ENCODE measurements around the gene HTR4.

HTR4 gene

DNA sequence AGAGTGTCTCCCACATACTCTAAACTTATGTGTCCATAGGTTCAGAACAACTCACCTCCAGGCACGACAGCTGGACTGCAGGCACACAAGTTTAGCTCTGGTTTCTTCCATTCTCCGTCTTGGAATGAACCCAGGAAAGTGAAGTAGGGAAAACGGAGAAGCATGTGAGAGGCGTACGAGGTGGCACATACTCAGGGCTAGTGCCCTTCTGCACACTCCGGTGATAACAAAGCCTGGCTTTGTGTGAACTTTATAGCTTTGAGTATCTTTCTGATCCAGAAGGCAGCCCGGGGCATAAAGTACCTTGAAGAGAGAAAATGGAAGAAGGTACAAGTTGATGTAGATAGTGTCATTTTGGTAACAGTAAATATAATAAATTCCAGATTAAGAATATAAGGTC is 11.1 kb upstream of the HTR4 start:
- in situ Hi-C loops (cut with MboI; ENCODE audit: low sequenced_read_pairs): no loop called here

DNA sequence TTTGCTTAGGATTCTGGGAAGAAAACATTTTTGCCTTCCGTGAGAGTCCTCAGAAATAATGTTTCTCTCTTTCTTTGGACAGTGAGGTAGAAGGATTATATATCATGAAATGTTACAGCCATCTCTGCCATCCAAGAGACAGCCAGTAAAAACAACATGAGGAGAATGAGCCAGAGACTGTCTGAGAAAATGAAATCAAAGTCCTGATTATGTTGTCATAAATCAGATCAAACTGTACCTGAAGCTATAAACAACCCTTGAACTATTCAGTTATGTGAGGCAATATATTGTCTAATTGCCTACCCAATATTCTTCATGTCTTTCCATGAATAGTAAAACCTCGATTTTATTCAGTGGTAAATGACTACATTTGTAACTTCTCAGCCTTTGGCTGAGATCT is 9.2 kb upstream of the HTR4 start:
- in situ Hi-C loops (cut with MboI; ENCODE audit: low sequenced_read_pairs): no loop called here

DNA sequence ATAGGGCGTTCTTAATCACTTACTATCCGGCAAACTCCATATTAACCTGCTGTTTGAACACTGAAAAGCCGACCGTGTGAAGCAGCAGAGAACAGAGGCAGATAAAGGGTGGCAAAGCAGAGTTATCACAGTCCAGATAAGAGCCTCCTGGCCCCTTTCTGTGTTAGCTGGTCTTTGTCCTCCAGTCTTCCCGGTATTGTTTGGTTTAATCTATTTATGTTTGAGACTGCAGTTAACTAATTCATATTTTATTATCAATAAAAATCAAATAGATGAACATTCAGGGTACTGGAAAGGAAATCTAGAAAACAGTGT is 6.0 kb upstream of the HTR4 start:
- in situ Hi-C loops (cut with MboI; ENCODE audit: low sequenced_read_pairs): no loop called here

DNA sequence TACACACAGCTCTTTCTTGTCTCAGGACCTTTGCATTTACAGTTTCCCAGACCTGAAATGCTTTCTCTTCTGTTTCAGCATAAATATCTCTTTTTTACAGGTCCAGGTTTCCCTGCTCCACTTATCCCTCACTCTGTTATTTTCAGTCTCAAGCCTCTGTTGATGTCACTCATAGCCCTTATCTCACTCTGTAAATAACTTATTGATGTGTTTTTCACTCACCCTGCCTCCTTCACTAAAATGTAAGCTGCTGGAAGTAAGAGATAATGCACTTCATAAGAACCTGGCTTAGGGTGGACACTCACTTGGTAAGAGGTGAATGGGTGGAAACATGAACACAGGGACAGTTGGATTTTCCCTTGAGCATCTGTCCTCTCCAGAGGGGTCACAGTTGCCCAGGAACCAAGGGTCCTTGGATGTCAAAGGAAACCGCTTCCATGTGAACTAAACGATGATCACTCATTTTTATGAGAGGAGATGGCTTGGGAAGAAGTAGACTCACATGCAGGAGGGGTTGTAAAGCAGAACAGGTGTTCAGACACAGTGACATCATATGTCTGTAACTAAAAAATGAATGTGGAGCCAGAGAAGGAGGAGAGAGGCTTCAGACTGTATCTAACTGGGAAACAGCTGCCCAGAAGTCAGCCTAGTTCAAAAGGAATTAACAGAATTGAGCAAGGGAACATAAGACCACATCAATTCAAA is 5.5 kb upstream of the HTR4 start:
- in situ Hi-C loops (cut with MboI; ENCODE audit: low sequenced_read_pairs): no loop called here

DNA sequence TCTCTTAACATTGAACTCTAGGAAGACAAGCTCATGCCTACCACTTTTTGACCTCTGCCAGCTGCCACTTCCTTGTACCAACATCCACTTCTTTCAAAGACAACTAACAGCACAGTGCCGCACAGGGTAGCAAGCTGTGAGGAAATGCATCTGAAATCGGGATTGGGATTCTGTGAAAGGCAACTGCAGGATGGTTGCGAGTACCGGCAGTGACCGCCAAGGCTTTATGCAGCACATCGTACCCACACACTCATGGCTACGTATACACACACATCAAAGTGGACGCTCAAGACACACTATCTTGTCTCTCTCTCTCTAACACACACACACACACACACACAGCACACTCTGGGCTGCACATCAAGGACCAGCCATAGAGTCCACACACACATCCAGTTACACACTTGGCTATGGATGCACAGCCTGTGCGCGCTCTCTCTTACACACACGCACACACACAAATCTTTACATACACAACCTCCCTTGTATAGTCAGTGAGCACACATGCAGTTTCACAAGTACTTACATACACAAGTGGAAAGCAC is 964 bp downstream of the HTR4 start:
- in situ Hi-C loops (cut with MboI; ENCODE audit: low sequenced_read_pairs): no loop called here

DNA sequence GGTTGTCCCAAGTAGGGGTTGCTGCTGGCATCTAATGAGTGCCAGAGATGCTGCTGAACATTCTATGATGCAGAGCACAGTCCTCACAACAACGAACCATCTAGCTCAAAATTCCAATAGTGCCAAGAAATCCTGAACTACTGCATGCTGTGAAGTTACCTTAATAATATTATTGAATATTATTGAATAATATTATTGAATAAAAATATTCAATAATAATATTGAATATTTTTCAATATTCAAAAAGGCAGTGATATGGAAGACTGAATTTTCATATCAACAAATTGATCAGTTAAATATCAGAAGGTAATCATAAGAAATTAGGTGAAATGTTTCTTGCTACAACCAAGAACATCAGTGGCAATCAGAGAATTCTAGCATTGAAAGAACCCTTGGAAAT is 2.8 kb downstream of the HTR4 start:
- in situ Hi-C loops (cut with MboI; ENCODE audit: low sequenced_read_pairs): no loop called here

DNA sequence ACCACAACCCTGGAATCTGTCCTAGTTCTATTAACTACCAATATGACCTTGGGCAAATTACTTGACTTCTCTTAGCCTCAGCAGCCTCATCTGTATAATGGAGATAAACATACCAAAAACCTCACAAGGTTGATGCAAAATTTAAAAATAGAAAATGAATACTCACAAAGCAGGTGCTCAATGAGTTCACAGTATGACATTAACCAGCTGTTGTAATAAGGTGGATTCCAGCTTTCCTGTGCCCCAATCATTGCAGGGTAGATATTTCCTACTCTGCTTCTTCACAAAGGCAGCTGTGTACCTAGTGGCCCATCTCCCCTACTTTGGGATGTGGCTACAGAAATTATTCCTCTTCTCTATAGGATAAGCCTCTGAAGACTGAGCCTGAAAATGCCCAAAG is 8.8 kb downstream of the HTR4 start:
- in situ Hi-C loops (cut with MboI; ENCODE audit: low sequenced_read_pairs): no loop called here

DNA sequence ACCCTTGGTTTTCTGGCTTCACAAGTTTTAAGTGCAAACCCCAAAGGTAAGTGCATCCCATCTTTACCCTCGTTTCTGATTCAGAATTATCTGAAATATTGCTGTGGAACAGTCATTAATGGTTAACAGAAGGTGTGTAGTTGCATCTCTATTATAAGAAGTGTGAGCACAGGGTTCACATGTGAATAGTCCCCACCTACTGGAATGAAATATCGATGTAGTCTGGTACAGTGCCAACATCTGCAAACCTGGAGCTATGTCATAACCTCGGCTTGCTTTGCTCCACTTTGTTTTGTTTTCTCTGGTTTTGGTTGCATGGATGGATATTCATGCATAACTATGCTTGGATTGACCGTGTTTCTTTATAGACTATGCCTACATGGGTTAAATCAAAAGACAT is 12.6 kb downstream of the HTR4 start:
- in situ Hi-C loops (cut with MboI; ENCODE audit: low sequenced_read_pairs): no loop called here

DNA sequence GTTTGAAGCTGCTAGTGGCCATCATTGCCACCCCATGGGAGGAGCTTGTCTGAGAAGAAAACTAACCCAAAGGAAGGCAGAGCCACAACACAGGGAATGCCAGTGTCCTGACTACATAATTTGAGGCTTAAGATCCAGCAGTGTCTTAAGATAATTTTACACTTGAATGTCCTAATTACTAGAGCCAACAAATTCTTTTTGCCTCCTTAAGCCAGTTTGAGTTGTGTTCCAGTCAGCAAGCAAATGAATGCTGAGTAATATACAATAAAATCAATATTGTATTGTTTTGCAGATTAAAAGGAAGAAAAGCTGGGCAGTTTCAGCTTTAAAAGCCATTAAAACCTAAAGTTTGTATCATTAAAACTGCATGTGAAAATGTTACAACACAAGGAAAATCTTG is 13.9 kb downstream of the HTR4 start:
- in situ Hi-C loops (cut with MboI; ENCODE audit: low sequenced_read_pairs): no loop called here

DNA sequence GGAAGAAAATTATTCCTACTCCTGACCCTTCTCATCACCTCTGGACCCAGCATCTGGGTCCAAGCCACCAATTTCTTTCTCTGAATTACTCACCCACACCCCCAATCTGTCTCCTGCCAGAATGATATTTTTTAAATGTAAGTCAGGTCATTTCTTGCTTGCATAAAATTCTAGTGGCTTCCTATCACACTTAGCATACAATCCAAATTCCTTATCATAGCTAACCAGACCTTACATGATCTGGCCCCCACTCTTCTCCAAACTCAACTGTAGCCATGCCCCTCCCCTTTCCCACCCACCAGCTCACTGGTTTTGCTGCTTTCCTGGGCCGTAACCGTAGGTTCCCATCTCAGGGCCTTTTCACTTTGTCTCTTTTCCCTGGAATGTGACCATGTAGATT is 15.2 kb downstream of the HTR4 start:
- in situ Hi-C loops (cut with MboI; ENCODE audit: low sequenced_read_pairs): no loop called here

DNA sequence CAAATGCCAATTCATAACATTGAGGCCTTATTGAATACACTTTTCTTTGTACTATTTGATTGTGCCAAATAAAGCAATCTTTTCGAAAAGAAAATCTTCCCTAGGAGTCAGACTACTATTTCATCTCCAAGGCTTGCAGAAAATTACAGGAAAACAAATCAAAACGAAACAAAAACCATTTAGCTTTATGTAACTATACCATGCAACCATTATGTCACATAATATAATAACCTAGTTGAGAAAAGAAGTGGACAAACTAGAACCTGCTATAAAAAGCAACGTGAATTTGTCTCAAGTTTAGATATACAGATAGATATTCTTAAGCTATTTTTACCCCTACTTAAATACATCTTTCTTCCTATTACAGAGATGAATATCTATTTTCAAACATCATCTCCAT is 18.0 kb downstream of the HTR4 start:
- in situ Hi-C loops (cut with MboI; ENCODE audit: low sequenced_read_pairs): no loop called here

DNA sequence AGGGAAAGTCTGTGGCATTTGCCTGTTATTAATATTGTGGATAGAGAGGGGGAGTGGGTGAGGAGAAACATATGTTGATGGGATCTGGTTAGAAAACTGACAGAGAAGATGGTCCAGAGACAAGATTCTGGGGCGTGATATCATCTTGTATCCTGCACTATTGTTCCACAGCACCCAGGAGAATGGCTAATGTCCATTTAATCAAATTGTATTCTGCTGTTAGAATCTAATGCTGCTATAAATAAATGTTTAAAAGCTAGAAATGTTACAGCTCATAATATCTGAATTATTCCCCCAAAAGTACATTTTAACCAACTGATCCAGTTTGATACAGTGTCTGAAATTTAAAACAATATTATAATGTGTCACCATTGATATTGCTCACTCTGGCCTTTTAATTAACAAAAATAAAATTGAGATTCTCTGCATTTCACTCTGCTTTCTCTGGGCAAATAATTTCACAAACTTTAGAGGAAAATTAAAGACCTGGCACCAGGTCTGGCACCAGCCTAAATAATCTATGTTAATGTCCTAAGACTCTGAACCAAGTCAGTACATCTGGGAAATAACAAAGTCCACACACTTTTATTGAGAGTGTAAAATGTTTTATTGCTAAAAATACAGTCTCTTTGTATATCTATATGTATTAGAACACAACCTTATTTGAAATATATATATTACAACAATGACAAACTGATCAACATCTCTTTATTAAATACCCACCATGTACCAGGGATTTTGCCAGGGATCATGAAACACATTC is 18.8 kb downstream of the HTR4 start:
- in situ Hi-C loops (cut with MboI; ENCODE audit: low sequenced_read_pairs): no loop called here

DNA sequence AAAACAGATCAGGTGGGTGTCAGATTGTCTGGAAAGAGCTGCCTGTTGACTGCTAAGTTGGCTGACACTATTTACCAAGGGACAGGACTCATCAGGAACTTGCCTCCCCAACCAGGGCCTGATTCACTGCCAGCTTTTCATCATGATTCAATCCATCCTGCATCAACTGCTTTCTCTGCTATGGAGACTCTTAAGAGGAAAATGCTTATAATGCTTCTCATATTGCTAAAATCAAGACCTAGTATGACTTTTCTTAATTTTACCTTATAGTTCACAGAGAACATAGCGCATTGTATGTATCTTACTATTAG is 21.3 kb downstream of the HTR4 start:
- in situ Hi-C loops (cut with MboI; ENCODE audit: low sequenced_read_pairs): no loop called here

DNA sequence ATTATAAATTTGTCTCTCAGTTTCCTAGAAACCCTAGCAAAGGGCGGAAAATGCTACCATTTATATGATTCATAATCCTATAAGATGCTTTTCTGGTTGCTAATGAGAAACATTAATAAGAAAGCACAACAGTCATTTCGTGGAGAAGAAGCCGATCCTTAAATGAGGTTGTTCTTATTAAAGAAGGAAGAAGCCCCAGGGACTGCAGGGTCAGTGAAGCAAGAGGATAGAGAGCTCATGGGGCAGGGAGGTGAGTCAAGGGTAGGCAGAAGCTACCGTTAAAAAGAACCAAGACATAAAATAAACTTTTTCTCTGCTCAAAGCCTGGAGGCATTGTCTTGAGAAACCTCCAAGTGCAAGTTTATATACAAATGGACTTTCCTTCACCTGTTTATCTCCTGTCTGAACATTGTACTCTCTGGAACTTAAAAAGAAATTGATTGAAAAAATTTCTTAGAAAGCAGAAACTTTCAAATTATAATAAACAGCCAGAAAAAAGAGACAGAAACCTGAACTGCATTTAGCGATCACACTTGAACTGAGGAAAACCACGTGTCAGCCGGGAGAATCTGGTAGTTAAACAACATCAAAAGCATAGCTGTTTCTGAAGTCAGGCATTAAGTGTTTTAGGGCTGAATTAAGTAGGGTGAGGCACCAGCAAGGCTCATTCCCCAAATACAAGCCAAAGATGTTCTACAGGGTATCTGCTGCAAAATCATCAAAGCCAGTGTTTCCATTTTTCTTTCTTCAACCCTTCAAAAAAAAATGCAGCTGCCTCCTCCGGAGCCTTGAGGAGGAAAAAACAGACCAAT is 21.9 kb downstream of the HTR4 start:
- in situ Hi-C loops (cut with MboI; ENCODE audit: low sequenced_read_pairs): no loop called here

DNA sequence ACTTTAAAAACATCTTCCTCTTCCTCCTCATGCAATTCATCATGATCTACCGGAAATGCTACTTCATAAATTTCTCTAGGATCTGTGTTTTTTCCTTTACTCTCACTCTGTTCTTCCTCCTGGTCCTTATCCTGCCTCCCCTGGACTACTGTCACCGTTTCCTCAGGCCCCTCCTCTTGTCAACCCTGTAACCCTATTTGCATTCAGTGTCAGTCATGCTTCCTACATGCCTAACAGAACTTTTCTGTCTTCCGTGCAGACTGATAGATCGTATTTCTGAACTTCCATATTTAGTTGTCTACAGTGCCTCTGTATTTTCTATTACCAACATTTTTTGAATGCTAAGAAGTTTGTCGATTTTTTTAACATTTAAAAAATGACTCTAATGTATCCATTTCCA is 27.3 kb downstream of the HTR4 start:
- in situ Hi-C loops (cut with MboI; ENCODE audit: low sequenced_read_pairs): no loop called here

DNA sequence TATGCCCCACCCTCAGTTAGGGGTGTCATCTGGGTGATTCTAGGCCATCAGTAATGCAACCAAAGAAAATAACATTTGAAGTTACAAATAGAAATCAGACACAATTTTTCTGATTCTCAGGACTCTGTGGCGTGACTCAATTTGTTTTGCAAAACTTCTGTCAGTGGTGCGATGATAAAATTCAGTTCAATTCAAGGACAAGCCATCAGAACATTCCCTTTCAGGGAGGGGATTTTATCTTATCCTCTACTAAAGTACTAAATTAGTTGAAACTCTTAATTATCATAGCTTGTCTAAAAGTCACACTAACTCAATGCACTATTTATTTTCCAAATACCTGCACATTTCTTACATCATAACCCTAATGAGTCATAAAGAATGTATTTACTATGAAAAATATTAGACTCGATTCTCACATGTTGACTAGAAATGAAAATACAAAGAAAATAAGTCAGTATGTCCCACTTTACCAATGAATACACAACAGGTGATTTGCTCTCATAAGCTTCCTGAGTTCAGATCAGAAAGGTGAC is 28.2 kb downstream of the HTR4 start:
- in situ Hi-C loops (cut with MboI; ENCODE audit: low sequenced_read_pairs): no loop called here

DNA sequence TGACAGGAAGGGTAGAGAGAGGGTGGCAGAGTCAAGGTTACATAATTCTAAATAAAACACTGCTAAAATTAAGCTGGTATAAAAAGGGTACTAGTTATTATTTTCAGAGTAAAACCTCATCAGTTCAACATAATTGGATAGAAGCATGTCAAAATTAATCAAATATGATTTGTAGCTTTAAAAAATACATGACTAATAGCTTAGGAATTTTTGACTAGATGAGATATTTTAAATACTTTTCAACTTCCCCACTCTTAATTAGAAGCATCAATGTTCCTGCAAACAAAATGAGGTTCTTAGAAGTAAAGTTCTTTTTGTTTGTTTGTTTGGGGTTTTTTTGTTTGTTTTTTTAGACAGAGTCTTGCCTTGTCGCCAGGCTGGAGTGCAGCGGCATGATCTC is 29.1 kb downstream of the HTR4 start:
- in situ Hi-C loops (cut with MboI; ENCODE audit: low sequenced_read_pairs): no loop called here

DNA sequence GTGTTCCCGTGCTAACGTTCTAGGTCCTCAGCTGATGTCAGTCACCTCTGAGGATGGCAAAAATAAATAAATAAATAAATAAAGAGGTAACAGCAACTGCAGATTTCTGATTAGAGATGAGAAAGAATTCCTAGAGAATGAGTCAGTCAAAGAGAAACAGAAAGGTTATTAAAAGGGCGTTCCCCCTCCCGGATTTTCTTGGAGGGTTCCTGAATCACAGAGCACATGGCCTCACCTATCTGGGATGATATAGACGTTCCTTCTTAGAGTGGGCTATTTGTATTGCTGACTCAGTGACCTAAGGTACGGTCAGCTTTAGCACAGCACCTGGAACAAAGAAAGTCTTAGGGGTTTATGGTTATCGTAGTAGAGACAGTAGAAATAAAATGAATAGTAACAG is 30.6 kb downstream of the HTR4 start:
- in situ Hi-C loops (cut with MboI; ENCODE audit: low sequenced_read_pairs): no loop called here

DNA sequence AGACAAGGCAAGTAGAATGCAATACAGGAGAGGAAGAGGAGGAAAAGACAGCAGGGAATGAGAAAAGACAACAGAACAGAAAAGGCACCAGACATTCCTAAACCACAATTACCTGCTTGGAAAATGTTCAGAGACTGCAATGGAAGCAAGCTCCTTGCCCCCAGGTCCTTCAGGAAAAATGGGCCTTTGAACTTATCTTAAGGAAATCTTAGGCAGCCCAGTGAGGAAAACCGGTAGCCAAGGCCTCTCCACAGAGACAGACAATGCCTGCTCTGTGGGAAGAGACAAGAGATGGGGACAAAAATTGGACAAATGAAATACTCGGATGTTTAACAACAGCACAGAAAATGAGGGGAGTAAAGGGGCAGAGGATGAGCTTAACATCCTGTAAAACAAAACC is 31.2 kb downstream of the HTR4 start:
- in situ Hi-C loops (cut with MboI; ENCODE audit: low sequenced_read_pairs): no loop called here

DNA sequence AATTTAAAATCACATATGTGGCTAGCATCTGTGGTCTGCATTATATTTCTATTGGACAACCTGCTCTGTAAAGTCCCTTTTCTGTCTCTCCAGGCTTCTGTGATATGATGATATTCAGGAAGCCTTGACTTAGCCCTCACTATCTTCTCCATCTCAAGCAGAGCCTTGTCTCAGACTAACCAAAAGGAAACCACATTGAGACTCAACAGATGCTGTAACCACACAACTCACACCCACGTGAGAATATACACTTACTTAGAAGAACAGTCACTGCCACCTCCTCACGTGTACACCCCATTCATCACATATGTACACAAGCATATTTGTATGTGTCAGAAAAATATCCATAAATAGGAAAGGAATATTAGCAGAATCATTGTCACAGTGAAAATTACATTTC is 33.6 kb downstream of the HTR4 start:
- in situ Hi-C loops (cut with MboI; ENCODE audit: low sequenced_read_pairs): no loop called here

DNA sequence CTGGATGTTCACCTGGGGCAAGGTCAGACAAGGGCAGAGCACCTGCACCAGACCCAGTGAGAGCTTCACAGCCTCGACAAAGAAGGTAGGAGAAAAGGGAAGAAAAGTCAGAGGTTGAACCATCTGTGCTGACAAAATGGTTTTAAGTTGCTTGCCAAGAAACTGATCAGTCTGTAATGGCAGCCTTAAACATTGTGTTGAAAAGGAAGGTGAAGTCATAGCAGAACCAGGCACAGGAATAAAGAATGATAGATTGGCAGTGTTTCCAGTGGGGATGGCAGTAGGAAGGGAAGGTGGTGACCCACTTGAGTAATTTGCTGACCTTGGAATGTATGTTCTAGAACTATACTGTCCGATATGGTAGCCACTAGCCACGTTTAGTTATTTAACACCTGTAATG is 34.2 kb downstream of the HTR4 start:
- in situ Hi-C loops (cut with MboI; ENCODE audit: low sequenced_read_pairs): no loop called here

DNA sequence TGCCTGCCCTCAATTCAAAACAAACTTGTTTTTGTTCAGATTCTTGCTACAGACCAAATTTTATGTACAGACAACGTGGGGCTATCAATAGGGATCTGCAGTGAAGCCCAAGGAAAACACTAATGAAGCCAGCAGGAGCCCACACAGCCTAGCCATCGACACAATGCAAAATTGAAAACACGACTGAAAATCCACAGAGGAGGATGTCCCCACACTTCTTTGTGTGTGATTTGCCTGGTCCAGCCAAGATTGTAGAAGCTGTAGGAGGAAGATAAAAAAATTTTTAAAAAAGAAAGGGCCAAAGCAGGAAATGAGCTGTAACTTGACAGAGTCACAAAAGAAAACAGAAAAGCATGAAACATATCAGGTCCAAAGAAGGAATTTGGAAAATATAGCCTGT is 34.8 kb downstream of the HTR4 start:
- in situ Hi-C loops (cut with MboI; ENCODE audit: low sequenced_read_pairs): no loop called here
